Neural cell (in vitro differentiated cells): ENCODE data around the gene RPS6KA3.

ENCODE experiments used
- CTCF ChIP-seq: fragments of 450-650 bp; IDR thresholded peaks from 2 replicates; pipeline ENCODE4 v1.5.1; 2014; ENCODE audit warnings: antibody characterized with exemption, mild to moderate bottlenecking, moderate library complexity; ENCODE audit not compliant: poor library complexity, severe bottlenecking
- EP300 ChIP-seq: fragments of 450-650 bp; conservative IDR thresholded peaks from 2 replicates; pipeline ENCODE4 v1.6.1; 2014; ENCODE audit warnings: antibody characterized with exemption, mild to moderate bottlenecking, moderate library complexity; ENCODE audit not compliant: poor library complexity, severe bottlenecking
- EZH2 ChIP-seq: fragments of 200-600, 300-800 bp; shearing (Covaris generic), sonication (generic); IDR thresholded peaks from 2 replicates; pipeline ENCODE4 v1.6.1; 2014; ENCODE audit warnings: antibody characterized with exemption, low read length, borderline replicate concordance, mild to moderate bottlenecking; ENCODE audit not compliant: insufficient read depth, poor library complexity, severe bottlenecking
- MXI1 ChIP-seq: fragments of 450-650 bp; conservative IDR thresholded peaks from 2 replicates; pipeline ENCODE4 v1.6.1; 2014; ENCODE audit warnings: antibody characterized with exemption, mild to moderate bottlenecking; ENCODE audit not compliant: poor library complexity, severe bottlenecking
- POLR2AphosphoS5 ChIP-seq: IDR thresholded peaks from 2 replicates; pipeline ENCODE4 v1.6.1; 2012
- RAD21 ChIP-seq: fragments of 450-650 bp; conservative IDR thresholded peaks from 2 replicates; pipeline ENCODE4 v1.6.1; 2014; ENCODE audit warnings: antibody characterized with exemption, mild to moderate bottlenecking, moderate library complexity
- REST ChIP-seq: IDR thresholded peaks from 2 replicates; pipeline ENCODE4 v1.6.1; 2012; ENCODE audit warnings: borderline replicate concordance
- SMC3 ChIP-seq: fragments of 450-650 bp; conservative IDR thresholded peaks from 2 replicates; pipeline ENCODE4 v1.6.1; 2014; ENCODE audit warnings: antibody characterized with exemption, mild to moderate bottlenecking, moderate library complexity; ENCODE audit not compliant: poor library complexity
- TAF1 ChIP-seq: IDR thresholded peaks from 2 replicates; pipeline ENCODE4 v1.6.1; 2012; ENCODE audit warnings: low read depth

- TF ChIP-seq CTCF (peak; percentile 21), EZH2 (no peak), EP300 (no peak), RAD21 (no peak), TAF1 (no peak), MXI1 (no peak), REST (no peak), SMC3 (no peak), POLR2AphosphoS5 (no peak)
Observed at GRCh38 chrX:20265221-20265725, 1.4 kb downstream of the RPS6KA3 start.
